ENCODE results near the gene HTR6.

DNA sequence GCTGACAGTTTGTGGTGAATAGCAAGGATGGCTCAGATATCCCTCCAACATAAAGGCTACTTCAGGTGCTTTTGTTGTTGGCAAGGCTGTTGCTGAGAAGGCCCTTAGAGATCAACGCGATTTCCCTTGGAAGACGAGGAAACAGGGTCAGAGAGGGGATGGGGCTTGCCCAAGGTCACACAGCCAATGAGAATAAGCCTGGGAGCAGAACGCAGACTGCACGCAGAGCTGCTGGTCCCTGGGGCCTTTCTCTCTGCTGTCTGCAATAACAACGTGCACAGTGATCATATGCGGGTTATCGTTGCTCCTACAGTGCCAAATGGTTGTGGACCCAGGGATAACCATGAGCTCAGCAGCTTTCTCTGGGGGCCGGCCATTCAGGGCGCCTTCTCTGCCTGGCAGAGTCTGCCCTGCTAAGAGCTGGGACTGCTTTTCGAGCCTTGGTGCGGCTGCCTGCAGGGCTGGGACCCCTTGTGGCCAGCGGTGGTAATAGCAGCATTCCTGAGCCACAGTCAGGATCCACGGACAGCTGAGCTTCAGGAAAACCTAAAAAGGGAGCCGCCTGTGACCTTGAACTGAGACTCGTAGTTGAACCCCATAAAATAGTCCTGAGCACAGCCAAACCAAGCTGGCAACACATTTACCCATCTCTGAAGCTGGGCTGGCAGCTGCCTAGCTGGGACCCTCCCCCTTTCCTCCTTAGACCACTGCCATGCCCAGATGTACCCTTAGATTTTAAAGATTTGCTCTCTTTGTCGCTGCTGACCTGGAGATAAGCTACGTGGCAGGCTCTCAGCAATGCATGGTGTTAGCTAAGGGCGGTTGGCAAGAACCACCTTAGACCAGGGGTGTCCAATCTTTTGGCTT lies 39.8 kb downstream of the HTR6 start:
- TF ChIP-seq, protein P1, sequence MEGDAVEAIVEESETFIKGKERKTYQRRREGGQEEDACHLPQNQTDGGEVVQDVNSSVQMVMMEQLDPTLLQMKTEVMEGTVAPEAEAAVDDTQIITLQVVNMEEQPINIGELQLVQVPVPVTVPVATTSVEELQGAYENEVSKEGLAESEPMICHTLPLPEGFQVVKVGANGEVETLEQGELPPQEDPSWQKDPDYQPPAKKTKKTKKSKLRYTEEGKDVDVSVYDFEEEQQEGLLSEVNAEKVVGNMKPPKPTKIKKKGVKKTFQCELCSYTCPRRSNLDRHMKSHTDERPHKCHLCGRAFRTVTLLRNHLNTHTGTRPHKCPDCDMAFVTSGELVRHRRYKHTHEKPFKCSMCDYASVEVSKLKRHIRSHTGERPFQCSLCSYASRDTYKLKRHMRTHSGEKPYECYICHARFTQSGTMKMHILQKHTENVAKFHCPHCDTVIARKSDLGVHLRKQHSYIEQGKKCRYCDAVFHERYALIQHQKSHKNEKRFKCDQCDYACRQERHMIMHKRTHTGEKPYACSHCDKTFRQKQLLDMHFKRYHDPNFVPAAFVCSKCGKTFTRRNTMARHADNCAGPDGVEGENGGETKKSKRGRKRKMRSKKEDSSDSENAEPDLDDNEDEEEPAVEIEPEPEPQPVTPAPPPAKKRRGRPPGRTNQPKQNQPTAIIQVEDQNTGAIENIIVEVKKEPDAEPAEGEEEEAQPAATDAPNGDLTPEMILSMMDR (optimal IDR thresholded peaks at IDR 0.05 in 1 of 3, IDR thresholded peaks at IDR 0.05 in 1 of 3, conservative IDR thresholded peaks at IDR 0.05 in 1 of 3; ENCODE audit: extremely low read depth in 1 of 3, insufficient read depth in 2 of 3, low read length in 3 of 3) = peak; percentile 91 to 93 (median 92)
- no peak for TF ChIP-seq EZH2 (IDR thresholded peaks at IDR 0.05; ENCODE audit: low read length)

Measured in keratinocyte (primary cell).